Heart left ventricle (tissue), 13 donors: ENCODE data around the gene ZNF516.
A peak's percentile ranks its signal among the peaks of the same experiment; 100 is the strongest.

Source experiments
- CTCF ChIP-seq, 12 donors: fragments of 200-600 bp; sonication (generic) in 4 of 12; IDR thresholded peaks; one replicate each; pipeline versions ENCODE4 v1.5.0 to v1.8.0; 2018 to 2022; ENCODE audit warnings: antibody characterized with exemption in 12 of 12, mild to moderate bottlenecking in 5 of 12
- POLR2A ChIP-seq, 2 donors: fragments of 450-650 bp; IDR thresholded peaks; one replicate each; pipeline ENCODE4 v1.6.1; 2017; ENCODE audit warnings: antibody characterized with exemption in 2 of 2, mild to moderate bottlenecking in 2 of 2, moderate library complexity in 2 of 2
- donor health status: ischemic (EF 13 %, LVEDD 7.1; RV severe dilation, severe dysfunction).
- donor health status: DM: no; HTN: yes; CAD: no.
- donor health status: DM: no; HTN: no; CAD: no.
- donor health status: ischemic (EF 25% LVEDD 6.9; RV normal size, moderate dysfunction).
- donor health status: ischemic (EF 25% LVEDD 5.7; RV mildly dilated, moderate dysfunction).
- donor health status: ischemic (EF 35%, LVEDD 5.7; RV mildly dilated, moderate dysfunction).
- donor health status: nonischemic (EF 11% LVEDD 7.7; RV severe dilation, severe dysfunction).
- donor health status: DM: yes; HTN: yes; CAD: no.
- donor health status: PGD.
- donor health status: ischemic (EF 29% LVEDD 5.4; RV normal size, mild dysfunction).
- donor health status: nonischemic (EF 23%, LVEDD 6.1; RV moderate dilation, normal function).

GRCh38 chr18:76405681-76406356 lies 89.2 kb downstream of the ZNF516 start:
- TF ChIP-seq CTCF (IDR thresholded peaks at IDR 0.05) (peak; percentile 14 to 61 (median 48)), POLR2A (IDR thresholded peaks at IDR 0.05) (no peak)
